NCI-H526 treated with DMSO at 0.1 percent for 48 hours (cell line): ENCODE data around the gene USP48.
"Not testable (repeated sequence)": the region's sequence is repeated elsewhere in the genome, so short reads cannot be mapped to it uniquely, and the experiment has no call there.

Experiments used
- DNase-seq: peaks from one replicate; lab custom pipeline; 2025; lab: John Stamatoyannopoulos, UW

Gene USP48

GRCh38 chr1:21634806-21635535 is 148.0 kb downstream of the USP48 start:
- DNase-seq = no peak

GRCh38 chr1:21633992-21634805 is 148.8 kb downstream of the USP48 start:
- no peak for DNase-seq

GRCh38 chr1:21633141-21633755 is 149.7 kb downstream of the USP48 start:
- DNase-seq = no peak

- no peak for DNase-seq
Measured at GRCh38 chr1:21631944-21632887, 150.7 kb downstream of the USP48 start.

GRCh38 chr1:21631590-21631943 is 151.4 kb downstream of the USP48 start:
- DNase-seq = not testable (repeated sequence)

GRCh38 chr1:21630571-21631343 is 152.2 kb downstream of the USP48 start:
- no peak for DNase-seq

- DNase-seq = no peak
Measured at GRCh38 chr1:21629971-21630370, 153.0 kb downstream of the USP48 start.

GRCh38 chr1:21628798-21629393 is 154.1 kb downstream of the USP48 start:
- no peak for DNase-seq
